Measurements from ENCODE around the gene PRKAB1. TPM values are rescaled to one million over a fixed set of nuclear protein-coding genes. Genes with fewer than 3 reads are reported as not detected.

Gene PRKAB1
- total RNA-seq, 1 experiment from 2014 or later: 36.3 TPM

DNA sequence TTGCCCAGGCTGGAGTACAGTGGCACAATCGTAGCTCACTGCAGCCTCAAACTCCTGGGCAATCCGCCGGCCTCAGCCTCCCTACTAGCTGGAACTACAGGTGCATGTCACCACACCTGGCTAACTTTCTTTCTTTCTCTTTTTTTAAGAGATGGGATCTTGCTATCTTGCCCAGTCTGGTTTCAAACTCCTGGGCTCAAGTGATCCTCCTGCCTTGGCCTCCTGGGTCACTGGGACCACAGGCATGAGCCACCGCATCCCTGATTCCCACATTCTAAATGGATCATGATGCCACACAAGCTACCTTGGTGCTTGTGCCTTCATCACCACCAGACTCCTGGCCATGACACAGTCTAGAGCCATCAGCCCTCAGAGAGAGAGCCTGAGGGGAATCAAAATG, 43.8 kb downstream of the PRKAB1 start:
- ChIA-PET CTCF (no interaction called here), POLR2A (no interaction called here)
- no peak for DNase-seq (ENCODE audit: low read depth, low spot score)
- no peak overlapping the region for H3K4me3 ChIP-seq (ENCODE audit: low read depth in 2 of 2, low read length in 2 of 2)
- TF ChIP-seq CTCF (IDR thresholded peaks at IDR 0.05) (no peak), SIN3A (IDR thresholded peaks at IDR 0.05; ENCODE audit: borderline replicate concordance, insufficient read depth, low read depth, low read length) (no peak), POLR2AphosphoS5 (IDR thresholded peaks at IDR 0.05; ENCODE audit: low read depth, low read length) (no peak), TCF7L2 (IDR thresholded peaks at IDR 0.05; ENCODE audit: low read depth, low read length) (no peak)
- TF ChIP-seq, protein P1, sequence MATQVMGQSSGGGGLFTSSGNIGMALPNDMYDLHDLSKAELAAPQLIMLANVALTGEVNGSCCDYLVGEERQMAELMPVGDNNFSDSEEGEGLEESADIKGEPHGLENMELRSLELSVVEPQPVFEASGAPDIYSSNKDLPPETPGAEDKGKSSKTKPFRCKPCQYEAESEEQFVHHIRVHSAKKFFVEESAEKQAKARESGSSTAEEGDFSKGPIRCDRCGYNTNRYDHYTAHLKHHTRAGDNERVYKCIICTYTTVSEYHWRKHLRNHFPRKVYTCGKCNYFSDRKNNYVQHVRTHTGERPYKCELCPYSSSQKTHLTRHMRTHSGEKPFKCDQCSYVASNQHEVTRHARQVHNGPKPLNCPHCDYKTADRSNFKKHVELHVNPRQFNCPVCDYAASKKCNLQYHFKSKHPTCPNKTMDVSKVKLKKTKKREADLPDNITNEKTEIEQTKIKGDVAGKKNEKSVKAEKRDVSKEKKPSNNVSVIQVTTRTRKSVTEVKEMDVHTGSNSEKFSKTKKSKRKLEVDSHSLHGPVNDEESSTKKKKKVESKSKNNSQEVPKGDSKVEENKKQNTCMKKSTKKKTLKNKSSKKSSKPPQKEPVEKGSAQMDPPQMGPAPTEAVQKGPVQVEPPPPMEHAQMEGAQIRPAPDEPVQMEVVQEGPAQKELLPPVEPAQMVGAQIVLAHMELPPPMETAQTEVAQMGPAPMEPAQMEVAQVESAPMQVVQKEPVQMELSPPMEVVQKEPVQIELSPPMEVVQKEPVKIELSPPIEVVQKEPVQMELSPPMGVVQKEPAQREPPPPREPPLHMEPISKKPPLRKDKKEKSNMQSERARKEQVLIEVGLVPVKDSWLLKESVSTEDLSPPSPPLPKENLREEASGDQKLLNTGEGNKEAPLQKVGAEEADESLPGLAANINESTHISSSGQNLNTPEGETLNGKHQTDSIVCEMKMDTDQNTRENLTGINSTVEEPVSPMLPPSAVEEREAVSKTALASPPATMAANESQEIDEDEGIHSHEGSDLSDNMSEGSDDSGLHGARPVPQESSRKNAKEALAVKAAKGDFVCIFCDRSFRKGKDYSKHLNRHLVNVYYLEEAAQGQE (IDR thresholded peaks at IDR 0.05; ENCODE audit: insufficient read depth in 1 of 2, low read depth in 2 of 2, low read length in 1 of 2): no peak
- H3K9me3 ChIP-seq (ENCODE audit: control insufficient read depth, insufficient read depth, low read depth, low read length): no peaks in the 10 kb centered on the region
- no peak overlapping the region for H3K27ac ChIP-seq (ENCODE audit: low read length)
- BruUV-seq (replicated peaks): no TSS peak
- peaks cover 18% of the 10 kb centered on the region for H3K36me3 ChIP-seq (ENCODE audit: control insufficient read depth, insufficient read depth, low read length)
- no peak for ATAC-seq
- peaks cover 10% of the 10 kb centered on the region for H3K4me1 ChIP-seq (ENCODE audit: control insufficient read depth, insufficient read depth, low read length)
- no peaks in the 10 kb centered on the region for H3K27me3 ChIP-seq (ENCODE audit: control insufficient read depth, insufficient read depth, low read length)
- intact Hi-C loops (cut with micrococcal nuclease; ENCODE audit: unreplicated experiment) (no loop called here), in situ Hi-C loops (cut with HindIII; ENCODE audit: low pct_unique_long_range_greater_than_20kb, low sequenced_read_pairs) (no loop called here)

DNA sequence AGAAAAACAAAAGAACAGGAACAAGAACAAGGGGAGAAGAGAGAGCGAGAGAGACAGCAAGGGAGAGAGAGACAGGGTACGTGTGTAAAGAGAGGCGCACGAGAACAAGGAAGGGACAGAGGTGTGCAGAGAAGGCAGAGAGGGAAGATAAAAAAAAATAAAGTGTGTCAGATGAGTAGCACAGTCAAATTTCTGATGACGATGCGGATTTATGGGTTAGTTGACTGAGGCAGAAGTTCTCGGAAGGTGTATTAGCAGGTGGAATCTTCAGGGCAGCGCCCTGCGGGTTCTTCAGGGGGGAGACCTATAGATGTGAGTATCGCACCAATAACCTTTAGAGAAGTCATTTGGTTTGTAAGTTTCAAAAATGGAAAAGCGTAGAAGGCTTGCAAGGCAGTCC, 44.8 kb downstream of the PRKAB1 start:
- H3K36me3 ChIP-seq (ENCODE audit: control insufficient read depth, insufficient read depth, low read length): peaks cover 16% of the 10 kb centered on the region
- ChIA-PET CTCF (no interaction called here), POLR2A (no interaction called here)
- in situ Hi-C loops (cut with HindIII; ENCODE audit: low pct_unique_long_range_greater_than_20kb, low sequenced_read_pairs): no loop called here
- H3K27ac ChIP-seq (ENCODE audit: low read length): no peak overlapping the region
- no peaks in the 10 kb centered on the region for H3K27me3 ChIP-seq (ENCODE audit: control insufficient read depth, insufficient read depth, low read length)
- no peak for DNase-seq (ENCODE audit: low read depth, low spot score)
- H3K4me3 ChIP-seq (ENCODE audit: low read depth in 2 of 2, low read length in 2 of 2): no peak overlapping the region
- intact Hi-C loops (cut with micrococcal nuclease; ENCODE audit: unreplicated experiment): no loop called here
- peaks cover 14% of the 10 kb centered on the region for H3K4me1 ChIP-seq (ENCODE audit: control insufficient read depth, insufficient read depth, low read length)
- TF ChIP-seq POLR2AphosphoS5 (IDR thresholded peaks at IDR 0.05; ENCODE audit: low read depth, low read length) (no peak), CTCF (IDR thresholded peaks at IDR 0.05) (no peak)
- H3K9me3 ChIP-seq (ENCODE audit: control insufficient read depth, insufficient read depth, low read depth, low read length): no peaks in the 10 kb centered on the region
- no peak for ATAC-seq
- BruUV-seq (replicated peaks): no TSS peak

All from Panc1 (cell line).